ENCODE data around the gene ANKS1B.

The ANKS1B gene

GRCh38 chr12:98852181-98852580 lies 1132.6 kb downstream of the ANKS1B start (continued):
- TF ChIP-seq MZF1 (tag by site-specific recombination; IDR thresholded peaks at IDR 0.05; ENCODE audit: borderline replicate concordance) = no peak
- no peak for TF ChIP-seq HIC1 (tag by site-specific recombination; IDR thresholded peaks at IDR 0.05)
- TF ChIP-seq TSHZ1 (tag by site-specific recombination; IDR thresholded peaks at IDR 0.05; ENCODE audit: borderline replicate concordance) = no peak
- TF ChIP-seq ZNF223 (tag by site-specific recombination; IDR thresholded peaks at IDR 0.05) = no peak

GRCh38 chr12:98847242-98847641 lies 1137.5 kb downstream of the ANKS1B start:
- POLR2A ChIA-PET = no interaction called here
- Histone ChIP-seq H3K27ac (ENCODE audit: extremely low read depth, low read depth, low read length) (no peak overlapping the region), H3K4me3 (ENCODE audit: low read depth, low read length) (no peak overlapping the region), H3K36me3 (ENCODE audit: control insufficient read depth in 2 of 2, insufficient read depth in 1 of 2, low read length in 2 of 2) (no peaks in the 10 kb centered on the region), H3K4me1 (ENCODE audit: control insufficient read depth, insufficient read depth, low read length) (no peaks in the 10 kb centered on the region), H3K9me3 (ENCODE audit: control insufficient read depth, insufficient read depth, low read depth, low read length) (no peaks in the 10 kb centered on the region)
- TF ChIP-seq ZNF664 (tag by site-specific recombination; IDR thresholded peaks at IDR 0.05) = no peak
- peak; percentile 97 for TF ChIP-seq ZNF146 (tag by site-specific recombination; IDR thresholded peaks at IDR 0.05)
- CTCF ChIA-PET = interaction anchor here (0.6 kb wide), 1 partner anchor 449 kb away, joined by 3 read pairs; no protein-coding TSS in a partner anchor

GRCh38 chr12:98845957-98846356 lies 1138.8 kb downstream of the ANKS1B start:
- H3K9me3 ChIP-seq (ENCODE audit: control insufficient read depth, insufficient read depth, low read depth, low read length) = no peaks in the 10 kb centered on the region
- no peaks in the 10 kb centered on the region for H3K4me1 ChIP-seq (ENCODE audit: control insufficient read depth, insufficient read depth, low read length)
- H3K4me3 ChIP-seq (ENCODE audit: low read depth, low read length) = no peak overlapping the region
- no peaks in the 10 kb centered on the region for H3K36me3 ChIP-seq (ENCODE audit: control insufficient read depth in 2 of 2, insufficient read depth in 1 of 2, low read length in 2 of 2)
- TF ChIP-seq ZNF335 (tag by site-specific recombination; conservative IDR thresholded peaks at IDR 0.05) (no peak), KLF16 (tag by site-specific recombination; IDR thresholded peaks at IDR 0.05) (no peak), HOXC10 (CRISPR knock-in tag; IDR thresholded peaks at IDR 0.05) (no peak), ELK4 (IDR thresholded peaks at IDR 0.05; ENCODE audit: borderline replicate concordance, low read depth, low read length) (no peak), ZNF274 (IDR thresholded peaks at IDR 0.05; ENCODE audit: low read length) (no peak), ZNF274 (tag by site-specific recombination; IDR thresholded peaks at IDR 0.05; ENCODE audit: borderline replicate concordance) (no peak), ZBTB21 (tag by site-specific recombination; IDR thresholded peaks at IDR 0.05) (no peak), MYNN (tag by site-specific recombination; IDR thresholded peaks at IDR 0.05; ENCODE audit: borderline replicate concordance) (no peak), ZNF704 (tag by site-specific recombination; IDR thresholded peaks at IDR 0.05) (no peak), ZNF184 (tag by site-specific recombination; IDR thresholded peaks at IDR 0.05) (no peak), ZNF302 (tag by site-specific recombination; IDR thresholded peaks at IDR 0.05; ENCODE audit: low read depth) (no peak), IKZF3 (tag by site-specific recombination; IDR thresholded peaks at IDR 0.05) (no peak)
- no peak overlapping the region for H3K27ac ChIP-seq (ENCODE audit: extremely low read depth, low read depth, low read length)
- ChIA-PET CTCF (interaction anchor here (1.2 to 1.3 kb wide), 2 partner anchors 94 to 279 kb away, joined by 3 to 4 read pairs; no protein-coding TSS in a partner anchor), POLR2A (interaction anchor here (1.2 kb wide), 1 partner anchor 8 kb away, joined by 3 read pairs; no protein-coding TSS in a partner anchor)

Data from HEK293 (cell line).